Measurements from ENCODE around the gene ANP32B. TPM values are rescaled to one million over a fixed set of nuclear protein-coding genes. Genes with fewer than 3 reads are reported as not detected.

ANP32B gene
- total RNA-seq, 1 donor from 2014 or later, result 108 TPM

- peaks cover 2% of the 10 kb centered on the region for H3K4me1 Mint-ChIP-seq (ENCODE audit: unreplicated experiment)
- DNase-seq (ENCODE audit: low spot score), result no peak
- no peak for TF ChIP-seq CTCF (IDR thresholded peaks at IDR 0.05; ENCODE audit: unreplicated experiment)
- H3K9me3 Mint-ChIP-seq (ENCODE audit: unreplicated experiment), result no peaks in the 10 kb centered on the region
- no peak overlapping the region for H3K4me3 Mint-ChIP-seq (ENCODE audit: unreplicated experiment)
- H3K36me3 Mint-ChIP-seq (ENCODE audit: low read depth, unreplicated experiment), result no peaks in the 10 kb centered on the region
- H3K27me3 Mint-ChIP-seq (ENCODE audit: unreplicated experiment), result peaks cover 2% of the 10 kb centered on the region
- H3K27ac Mint-ChIP-seq (ENCODE audit: unreplicated experiment), result no peak overlapping the region
Observed at GRCh38 chr9:98031935-98032334, 48.8 kb downstream of the ANP32B start.

GRCh38 chr9:98034593-98035546, 51.7 kb downstream of the ANP32B start:
- Mint-ChIP-seq H3K27ac (ENCODE audit: unreplicated experiment) (no peak overlapping the region), H3K4me1 (ENCODE audit: unreplicated experiment) (peaks cover 5% of the 10 kb centered on the region), H3K4me3 (ENCODE audit: unreplicated experiment) (no peak overlapping the region), H3K9me3 (ENCODE audit: unreplicated experiment) (no peaks in the 10 kb centered on the region), H3K27me3 (ENCODE audit: unreplicated experiment) (peaks cover 2% of the 10 kb centered on the region), H3K36me3 (ENCODE audit: low read depth, unreplicated experiment) (no peaks in the 10 kb centered on the region)
- peak; percentile 86 for DNase-seq (ENCODE audit: low spot score)
- TF ChIP-seq CTCF (IDR thresholded peaks at IDR 0.05; ENCODE audit: unreplicated experiment), result peak; percentile 86

- DNase-seq (ENCODE audit: low spot score), result no peak
- Mint-ChIP-seq H3K27me3 (ENCODE audit: unreplicated experiment) (peaks cover 2% of the 10 kb centered on the region), H3K4me1 (ENCODE audit: unreplicated experiment) (peaks cover 5% of the 10 kb centered on the region)
Observed at GRCh38 chr9:98037357-98037756, 54.2 kb downstream of the ANP32B start.

GRCh38 chr9:98038958-98039357, 55.8 kb downstream of the ANP32B start:
- H3K27ac Mint-ChIP-seq (ENCODE audit: unreplicated experiment), result no peak overlapping the region
- H3K9me3 Mint-ChIP-seq (ENCODE audit: unreplicated experiment), result no peaks in the 10 kb centered on the region
- no peak for DNase-seq (ENCODE audit: low spot score)
- peaks cover 5% of the 10 kb centered on the region for H3K4me1 Mint-ChIP-seq (ENCODE audit: unreplicated experiment)
- H3K4me3 Mint-ChIP-seq (ENCODE audit: unreplicated experiment), result no peak overlapping the region
- no peaks in the 10 kb centered on the region for H3K36me3 Mint-ChIP-seq (ENCODE audit: low read depth, unreplicated experiment)
- no peak for TF ChIP-seq CTCF (IDR thresholded peaks at IDR 0.05; ENCODE audit: unreplicated experiment)
- peaks cover 2% of the 10 kb centered on the region for H3K27me3 Mint-ChIP-seq (ENCODE audit: unreplicated experiment)

More at GRCh38 chr9:98037357-98037756, 54.2 kb downstream of the ANP32B start:
- H3K27ac Mint-ChIP-seq (ENCODE audit: unreplicated experiment), result no peak overlapping the region
- H3K4me3 Mint-ChIP-seq (ENCODE audit: unreplicated experiment), result no peak overlapping the region
- no peaks in the 10 kb centered on the region for H3K36me3 Mint-ChIP-seq (ENCODE audit: low read depth, unreplicated experiment)
- H3K9me3 Mint-ChIP-seq (ENCODE audit: unreplicated experiment), result no peaks in the 10 kb centered on the region
- no peak for TF ChIP-seq CTCF (IDR thresholded peaks at IDR 0.05; ENCODE audit: unreplicated experiment)

GRCh38 chr9:98039607-98040017, 56.5 kb downstream of the ANP32B start:
- no peak overlapping the region for H3K4me3 Mint-ChIP-seq (ENCODE audit: unreplicated experiment)
- H3K9me3 Mint-ChIP-seq (ENCODE audit: unreplicated experiment), result no peaks in the 10 kb centered on the region
- TF ChIP-seq CTCF (IDR thresholded peaks at IDR 0.05; ENCODE audit: unreplicated experiment), result no peak
- no peaks in the 10 kb centered on the region for H3K36me3 Mint-ChIP-seq (ENCODE audit: low read depth, unreplicated experiment)
- H3K4me1 Mint-ChIP-seq (ENCODE audit: unreplicated experiment), result peaks cover 5% of the 10 kb centered on the region
- DNase-seq (ENCODE audit: low spot score), result no peak
- H3K27me3 Mint-ChIP-seq (ENCODE audit: unreplicated experiment), result no peaks in the 10 kb centered on the region
- no peak overlapping the region for H3K27ac Mint-ChIP-seq (ENCODE audit: unreplicated experiment)

Data from endothelial cell (in vitro differentiated cells).